ENCODE data around the gene MRPL55.
A peak's percentile ranks its signal among the peaks of the same experiment; 100 is the strongest.

MRPL55 gene

DNA sequence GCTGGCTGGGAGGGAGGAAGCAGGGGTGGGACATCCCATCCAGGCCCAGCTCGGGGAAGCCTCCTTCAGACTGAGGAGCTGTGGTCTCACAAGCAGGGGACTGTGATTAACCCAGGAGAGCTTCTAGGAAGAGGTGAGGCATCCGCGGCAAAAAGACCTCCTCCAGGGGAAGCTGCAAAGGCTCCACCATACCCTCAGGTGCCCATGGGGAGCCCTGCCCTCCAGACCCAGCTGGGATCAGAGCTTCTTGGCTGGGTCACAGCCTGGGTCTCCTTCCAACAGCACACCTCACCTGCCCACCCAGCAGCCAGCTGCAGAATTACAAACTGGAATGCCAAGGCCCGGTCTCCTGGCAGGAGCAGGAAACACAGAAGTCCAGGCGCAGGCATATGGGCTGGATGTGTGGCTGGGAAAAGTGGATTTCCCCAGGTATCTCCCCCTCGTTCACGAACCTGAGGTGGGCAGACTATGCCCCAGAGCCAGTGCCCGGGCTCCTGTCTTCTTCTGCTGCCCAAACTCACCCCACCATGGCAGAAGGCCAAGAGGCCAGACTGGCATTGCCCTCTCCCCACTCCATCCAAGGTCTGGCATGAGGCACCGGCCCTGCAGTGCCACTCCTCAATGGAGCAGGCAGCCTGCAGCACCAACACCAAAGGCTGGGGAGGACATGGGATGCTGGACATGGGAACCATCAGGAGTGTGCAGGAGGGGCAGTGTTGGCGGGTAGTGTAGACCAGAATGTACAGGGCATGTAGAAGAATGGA, 42.0 kb downstream of the MRPL55 start:
- DNase-seq: no peak

GRCh38 chr1:228066416-228066815, 42.7 kb downstream of the MRPL55 start:
- no peak for DNase-seq

DNA sequence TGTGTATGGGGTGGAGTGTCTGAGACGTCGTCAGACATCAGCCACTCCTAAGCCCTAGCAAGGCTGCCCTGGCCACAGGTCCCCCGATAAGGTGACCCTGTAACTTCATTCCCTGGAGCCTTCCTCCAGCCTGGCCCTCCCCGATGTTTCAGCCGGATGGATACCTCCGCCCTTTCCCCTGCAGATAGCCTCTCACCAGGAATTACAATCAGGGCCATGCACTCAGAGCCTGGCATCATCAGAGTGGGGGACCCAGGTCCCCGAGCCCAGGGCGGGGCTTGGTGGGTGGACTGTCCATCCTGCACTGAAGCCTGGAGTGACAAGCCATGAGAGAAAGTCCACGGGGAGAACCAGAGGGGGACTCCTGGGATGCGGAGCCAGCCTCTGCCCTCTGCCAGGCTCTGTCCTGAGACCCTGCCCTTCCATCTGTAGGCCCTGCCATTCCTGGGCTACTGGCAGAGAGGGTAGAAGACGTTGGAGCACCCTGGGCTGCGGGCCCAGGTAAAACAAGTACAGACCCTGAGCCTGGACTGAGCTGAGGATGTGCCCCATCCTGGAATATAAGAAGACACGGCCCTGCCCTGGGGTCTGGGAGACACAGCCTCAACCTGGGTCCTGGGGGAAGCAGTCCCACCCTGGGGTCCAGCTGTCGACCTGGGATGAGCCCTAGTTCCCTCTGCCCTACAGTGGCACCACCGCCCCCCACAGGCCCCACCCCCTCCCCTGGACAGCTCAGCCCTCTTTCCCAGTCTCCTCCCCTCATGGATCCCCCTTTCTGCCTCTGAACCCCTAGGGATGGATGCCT, 43.4 kb downstream of the MRPL55 start:
- no peak for DNase-seq

DNA sequence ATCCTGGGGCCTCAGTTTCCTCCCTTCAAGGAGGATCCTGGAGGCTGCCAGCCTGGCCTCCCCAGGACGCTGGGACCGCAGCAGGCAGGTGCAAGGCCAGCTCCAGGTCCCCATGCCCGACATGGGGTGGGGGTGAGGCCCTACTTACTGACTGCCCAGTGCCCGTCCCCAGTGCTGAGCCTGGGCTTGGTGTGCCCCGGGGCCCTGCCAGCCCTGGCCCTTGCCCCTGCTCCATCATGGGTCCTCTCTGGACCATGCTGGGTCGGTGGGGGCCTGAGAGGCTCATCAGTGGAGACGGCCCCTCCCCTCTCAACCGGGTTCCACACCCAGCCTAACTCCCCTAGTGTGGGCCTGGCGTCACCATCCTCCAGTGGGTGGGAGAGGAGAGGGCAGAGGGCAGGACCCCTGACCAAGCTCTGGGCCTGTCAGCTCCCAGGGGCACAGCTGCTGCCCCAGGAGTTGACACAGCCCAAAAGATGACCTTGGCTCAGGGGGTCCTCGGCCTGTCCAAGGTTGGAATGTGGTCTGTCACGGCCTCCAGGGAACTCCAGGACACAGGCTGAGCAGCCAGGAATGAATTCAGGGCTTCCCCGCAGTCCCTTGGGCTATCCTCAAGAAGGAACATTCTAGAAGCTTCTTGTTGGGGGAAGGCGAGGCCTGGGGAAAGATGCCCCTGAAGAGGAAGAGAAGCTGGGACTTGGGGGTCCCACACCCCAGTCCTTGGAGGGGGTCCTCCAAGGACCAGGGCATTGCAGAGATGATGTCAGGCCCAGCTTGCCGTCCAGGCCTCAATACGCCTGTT, 44.2 kb downstream of the MRPL55 start:
- DNase-seq: no peak

DNA sequence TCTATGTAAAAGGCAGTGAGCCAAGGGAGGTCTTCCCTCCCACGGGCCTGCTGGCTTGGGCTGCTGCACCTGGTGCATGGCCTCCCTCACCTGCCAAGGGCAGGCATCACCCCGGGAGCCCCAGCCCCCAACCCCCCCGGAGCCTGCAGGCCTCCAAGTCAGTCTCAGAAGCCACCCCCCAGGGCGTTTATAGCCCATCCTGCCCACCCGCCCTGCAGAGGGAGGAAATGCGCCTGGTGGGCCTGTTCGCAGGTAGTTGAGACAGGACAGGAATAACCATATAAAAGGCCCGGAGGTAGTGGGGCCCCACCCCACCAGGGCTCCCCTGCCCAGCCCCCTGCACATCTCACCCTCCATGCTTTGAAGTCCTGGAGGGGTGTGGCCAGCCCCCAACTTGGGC, 44.8 kb downstream of the MRPL55 start:
- no peak for DNase-seq

GRCh38 chr1:228063251-228064191, 45.6 kb downstream of the MRPL55 start:
- DNase-seq: no peak

- DNase-seq: no peak
Observed at GRCh38 chr1:228062812-228063211, 46.3 kb downstream of the MRPL55 start.

GRCh38 chr1:228062085-228062791, 46.9 kb downstream of the MRPL55 start:
- no peak for DNase-seq

GRCh38 chr1:228061411-228062084, 47.6 kb downstream of the MRPL55 start:
- no peak for DNase-seq

DNA sequence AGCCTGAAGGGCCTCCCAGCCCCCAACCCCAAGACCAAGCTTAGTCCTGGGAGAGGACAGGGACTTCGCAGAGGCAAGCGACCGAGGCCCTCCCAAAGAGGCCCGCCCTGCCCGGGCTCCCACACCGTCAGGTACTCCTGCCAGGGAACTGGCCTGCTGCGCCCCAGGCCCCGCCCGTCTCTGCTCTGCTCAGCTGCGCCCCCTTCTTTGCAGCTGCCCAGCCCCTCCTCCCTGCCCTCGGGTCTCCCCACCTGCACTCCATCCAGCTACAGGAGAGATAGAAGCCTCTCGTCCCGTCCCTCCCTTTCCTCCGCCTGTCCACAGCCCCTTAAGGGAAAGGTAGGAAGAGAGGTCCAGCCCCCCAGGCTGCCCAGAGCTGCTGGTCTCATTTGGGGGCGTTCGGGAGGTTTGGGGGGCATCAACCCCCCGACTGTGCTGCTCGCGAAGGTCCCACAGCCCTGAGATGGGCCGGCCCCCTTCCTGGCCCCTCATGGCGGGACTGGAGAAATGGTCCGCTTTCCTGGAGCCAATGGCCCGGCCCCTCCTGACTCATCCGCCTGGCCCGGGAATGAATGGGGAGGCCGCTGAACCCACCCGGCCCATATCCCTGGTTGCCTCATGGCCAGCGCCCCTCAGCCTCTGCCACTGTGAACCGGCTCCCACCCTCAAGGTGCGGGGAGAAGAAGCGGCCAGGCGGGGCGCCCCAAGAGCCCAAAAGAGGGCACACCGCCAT, 48.5 kb downstream of the MRPL55 start:
- DNase-seq: no peak

DNA sequence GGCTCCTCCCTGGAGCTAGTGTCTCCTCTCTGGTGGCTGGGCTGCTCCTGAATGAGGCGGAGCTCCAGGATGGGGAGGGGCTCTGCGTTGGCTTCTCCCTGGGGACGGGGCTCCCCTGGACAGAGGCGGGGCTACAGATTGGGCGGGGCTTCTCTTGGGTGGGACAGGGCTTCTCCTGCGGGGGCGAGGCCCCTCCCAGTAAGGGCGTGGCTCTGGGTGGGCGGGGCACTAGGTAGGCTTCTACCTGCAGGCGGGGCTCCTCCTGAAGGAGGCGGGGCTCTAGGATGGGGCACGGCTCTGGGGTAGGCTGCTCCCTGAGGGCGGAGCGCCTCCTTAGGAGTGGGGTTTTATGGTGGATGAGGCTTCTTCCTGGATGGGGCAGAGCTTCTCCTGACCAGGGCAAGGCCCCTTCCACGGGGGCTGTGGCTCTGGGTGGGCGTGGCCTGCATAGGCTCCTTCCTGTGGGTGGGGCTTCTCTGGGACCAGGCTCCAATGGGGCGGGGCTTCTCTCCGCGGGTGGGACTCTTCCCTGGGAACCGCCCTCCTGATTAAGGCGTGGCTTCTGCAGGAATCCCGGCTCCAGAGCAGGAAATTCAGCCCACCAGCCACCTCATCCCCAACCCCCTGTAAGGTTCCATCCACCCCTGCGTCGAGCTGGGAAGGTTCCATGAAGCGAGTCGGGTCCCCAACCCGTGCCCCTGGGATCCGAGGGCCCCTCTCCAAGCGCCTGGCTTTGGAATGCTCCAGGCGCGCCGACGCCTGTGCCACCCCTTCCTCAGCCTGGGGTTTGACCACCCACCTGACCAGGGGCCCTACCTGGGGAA, 49.3 kb downstream of the MRPL55 start:
- peak; percentile 64 for DNase-seq

- DNase-seq: peak; percentile 42
Observed at GRCh38 chr1:228058949-228059633, 50.0 kb downstream of the MRPL55 start.

DNA sequence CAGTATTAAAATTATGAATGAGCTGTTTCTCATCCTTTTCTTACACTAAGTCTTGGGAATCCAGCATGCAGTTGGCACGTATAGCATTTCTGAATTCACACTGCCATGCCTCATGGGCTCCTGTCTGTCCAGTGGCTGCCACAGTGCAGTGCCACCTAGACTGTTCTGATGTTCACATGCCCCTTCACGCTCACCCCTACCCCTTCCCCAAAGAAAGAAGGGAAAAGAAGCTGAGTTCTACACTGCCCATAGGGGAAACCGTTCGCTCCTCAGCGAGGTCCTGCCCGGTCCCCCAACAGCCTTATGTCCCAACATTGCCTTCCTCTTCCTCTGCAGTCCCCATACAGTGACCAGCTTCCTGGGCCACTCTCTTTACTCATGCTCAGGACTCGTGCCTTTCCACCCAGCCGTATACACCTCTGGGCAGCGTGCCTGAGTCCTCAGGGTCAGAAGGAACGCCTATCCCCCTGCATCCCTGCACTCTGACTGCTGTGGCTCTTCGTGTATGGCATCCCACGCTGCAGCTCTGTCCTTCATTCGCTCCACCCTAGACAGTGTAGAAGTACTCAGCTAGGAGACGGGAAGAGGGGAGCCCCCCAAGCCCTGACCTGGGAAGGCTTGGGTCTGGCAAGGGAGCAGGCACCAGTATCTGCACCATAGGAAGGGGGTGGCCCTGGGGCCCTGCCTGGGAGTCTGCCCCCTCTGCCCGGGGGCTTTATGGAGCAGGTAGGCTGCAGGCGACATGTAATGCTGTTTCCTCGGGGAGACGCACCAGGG, 50.7 kb downstream of the MRPL55 start:
- DNase-seq: no peak
